ENCODE data around the gene EPHB1.
"Not testable (repeated sequence)": the region's sequence is repeated elsewhere in the genome, so short reads cannot be mapped to it uniquely, and the experiment has no call there.

The EPHB1 gene

DNA sequence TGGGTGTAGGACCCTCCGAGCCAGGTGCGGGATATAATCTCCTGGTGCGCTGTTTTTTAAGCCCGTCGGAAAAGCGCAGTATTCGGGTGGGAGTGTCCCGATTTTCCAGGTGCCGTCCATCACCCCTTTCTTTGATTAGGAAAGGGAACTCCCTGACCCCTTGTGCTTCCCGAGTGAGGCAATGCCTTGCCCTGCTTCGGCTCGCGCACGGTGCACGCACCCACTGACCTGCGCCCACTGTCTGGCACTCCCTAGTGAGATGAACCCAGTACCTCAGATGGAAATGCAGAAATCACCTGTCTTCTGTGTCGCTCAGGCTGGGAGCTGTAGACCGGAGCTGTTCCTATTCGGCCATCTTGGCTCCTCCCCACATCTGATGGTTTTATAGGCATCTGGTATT is 210.6 kb downstream of the EPHB1 start:
- DNase-seq (ENCODE audit: low spot score), result not testable (repeated sequence)

GRCh38 chr3:135007607-135008006 is 212.5 kb downstream of the EPHB1 start:
- no peak for DNase-seq (ENCODE audit: low spot score)

DNA sequence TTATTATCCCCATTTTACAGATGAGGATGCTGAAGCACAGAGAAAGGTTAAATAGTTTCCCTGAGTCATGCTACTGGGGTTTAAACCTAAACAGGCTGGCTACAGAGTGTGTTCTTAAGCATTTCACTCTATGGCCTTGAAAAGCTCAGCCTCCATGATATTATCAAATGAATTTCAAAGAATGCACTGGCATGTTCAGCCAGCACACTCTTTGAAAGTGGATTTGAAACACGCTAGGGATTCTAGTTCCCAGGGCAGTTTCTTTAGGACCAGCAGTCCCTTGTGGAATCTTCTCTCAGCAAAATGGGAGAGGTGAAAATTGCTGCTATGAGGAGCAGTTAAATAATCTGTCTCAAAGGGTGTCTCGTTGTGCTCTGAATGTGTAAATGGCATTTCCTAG is 213.3 kb downstream of the EPHB1 start:
- no peak for DNase-seq (ENCODE audit: low spot score)

DNA sequence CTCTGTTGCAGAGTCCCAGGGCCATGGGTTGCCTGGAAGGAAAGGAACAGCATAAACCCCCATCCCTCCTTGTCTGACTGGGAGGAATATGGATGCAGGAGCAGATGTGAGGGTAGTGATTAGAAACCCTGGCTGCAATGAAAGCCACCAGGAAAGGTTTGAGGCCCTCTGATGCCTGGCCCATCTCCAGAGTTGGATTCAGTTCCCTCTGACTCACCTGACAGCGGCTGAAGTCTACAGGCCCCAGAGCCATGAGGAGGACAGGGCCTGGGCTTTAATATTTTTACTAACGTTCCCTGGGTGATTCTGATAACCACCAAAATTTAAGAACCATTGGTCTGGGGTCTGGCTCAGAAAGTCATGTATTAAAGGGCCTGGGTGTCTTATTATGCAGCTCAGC is 214.0 kb downstream of the EPHB1 start:
- no peak for DNase-seq (ENCODE audit: low spot score)

- DNase-seq (ENCODE audit: low spot score), result no peak
Observed at GRCh38 chr3:135012101-135012500, 217.0 kb downstream of the EPHB1 start.

DNA sequence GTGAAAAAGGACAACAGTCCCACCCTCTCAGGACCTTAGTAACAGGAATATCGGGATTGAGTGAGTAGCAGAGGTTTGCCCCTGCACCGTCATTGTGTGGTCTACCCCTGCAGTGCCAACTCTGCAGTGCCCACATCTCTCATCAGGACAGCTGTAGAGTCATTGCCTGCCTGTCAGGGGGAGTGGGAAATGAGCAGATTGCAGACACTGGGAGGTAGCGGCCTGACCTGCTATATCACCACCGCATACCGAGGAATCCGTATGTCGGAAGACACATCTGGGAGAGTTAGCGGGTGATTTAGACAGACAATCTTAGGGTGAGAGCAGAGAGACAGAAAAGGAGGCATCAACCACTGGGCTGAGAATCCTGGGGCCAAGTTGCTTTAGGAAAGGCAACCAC is 218.1 kb downstream of the EPHB1 start:
- DNase-seq (ENCODE audit: low spot score), result no peak

GRCh38 chr3:135014566-135014965 is 219.5 kb downstream of the EPHB1 start:
- no peak for DNase-seq (ENCODE audit: low spot score)

- no peak for DNase-seq (ENCODE audit: low spot score)
Observed at GRCh38 chr3:135017003-135017893, 222.2 kb downstream of the EPHB1 start.

DNA sequence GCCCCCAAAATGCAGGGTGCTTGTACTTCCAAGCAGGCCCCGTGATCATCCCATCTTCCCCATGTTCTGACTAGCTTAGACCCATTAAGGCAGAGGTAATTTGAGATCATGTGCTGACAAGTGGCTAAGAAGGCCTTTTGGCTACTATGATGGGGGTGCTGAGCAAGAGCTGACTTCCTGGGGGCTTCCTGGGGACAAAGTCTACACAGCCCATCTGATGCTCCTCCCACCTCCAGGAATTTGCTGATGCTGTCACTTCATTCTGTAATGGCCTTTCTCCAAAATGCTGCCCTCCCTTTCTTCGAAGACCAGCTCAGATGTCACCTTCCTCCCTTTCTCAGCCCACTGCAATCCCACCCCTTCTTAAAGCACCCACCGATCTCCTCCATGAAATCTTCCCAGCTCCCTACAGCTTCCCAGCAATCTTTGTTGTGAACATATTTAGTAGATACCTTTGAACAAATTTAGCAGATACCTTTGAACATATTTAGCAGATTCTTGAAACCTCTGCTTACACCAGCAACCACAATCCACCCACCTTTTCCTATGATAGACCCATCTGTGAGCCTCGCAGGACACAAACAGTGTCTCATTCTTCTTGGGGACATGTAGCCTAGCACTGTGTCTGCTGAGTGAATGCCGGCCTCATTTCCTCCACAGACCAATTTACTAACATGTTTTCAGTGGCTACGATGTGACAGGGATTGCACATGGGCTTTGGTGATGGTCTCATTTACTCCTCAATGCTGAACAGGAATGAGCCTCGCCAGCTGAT is 223.3 kb downstream of the EPHB1 start:
- DNase-seq (ENCODE audit: low spot score), result no peak

- no peak for DNase-seq (ENCODE audit: low spot score)
Observed at GRCh38 chr3:135020181-135020580, 225.1 kb downstream of the EPHB1 start.

DNA sequence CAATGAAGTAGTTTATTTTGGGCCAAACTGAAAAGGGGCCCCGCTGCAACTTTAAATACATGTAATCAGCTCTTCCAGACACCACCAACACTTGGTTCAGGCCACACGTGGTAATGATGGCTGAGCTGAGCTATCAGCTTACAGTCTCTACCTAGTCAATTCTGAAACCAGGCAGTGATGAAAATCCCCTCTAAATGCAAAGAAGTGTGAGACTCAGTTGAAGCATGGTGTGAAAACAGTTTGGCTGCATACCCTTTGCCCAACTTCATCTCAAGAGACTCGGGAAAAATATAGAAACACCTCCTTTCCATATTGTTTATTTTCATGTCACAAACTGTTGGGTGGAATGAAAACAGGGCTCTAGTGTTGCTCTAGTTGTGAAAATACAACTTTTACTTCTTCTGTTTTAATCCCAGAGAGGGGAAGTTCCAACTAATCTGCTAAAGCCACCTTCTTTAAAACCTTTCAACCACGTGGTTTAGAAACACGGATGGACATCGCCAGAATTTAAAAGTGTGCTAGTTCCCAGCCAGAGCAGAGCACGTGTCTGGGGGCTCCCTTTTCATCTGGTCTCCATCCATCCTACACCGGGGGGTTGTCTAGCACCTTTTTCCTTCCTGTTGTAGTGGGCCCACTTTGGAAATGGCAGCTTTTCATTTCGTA is 229.1 kb downstream of the EPHB1 start:
- no peak for DNase-seq (ENCODE audit: low spot score)

GRCh38 chr3:135030768-135031615 is 235.9 kb downstream of the EPHB1 start:
- not testable (repeated sequence) for DNase-seq (ENCODE audit: low spot score)

DNA sequence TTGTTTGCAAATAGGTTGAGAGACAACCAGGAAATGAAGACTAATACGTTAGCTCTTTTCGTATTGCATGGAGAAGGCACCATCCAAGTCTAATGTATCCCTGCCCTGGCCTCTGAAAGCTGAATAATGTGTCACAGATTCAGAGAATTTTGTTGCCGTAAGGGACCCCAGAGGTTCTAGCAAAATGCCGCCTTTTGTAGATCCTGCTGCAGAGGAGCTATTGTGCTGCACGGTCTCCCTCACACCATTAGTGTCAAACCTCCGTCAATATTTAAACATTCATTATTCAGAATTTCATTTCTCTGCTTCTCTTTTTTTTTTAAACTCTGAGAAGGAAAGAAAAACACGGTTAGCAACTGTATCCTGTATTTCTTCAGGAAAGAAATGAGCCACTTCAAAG is 238.7 kb downstream of the EPHB1 start:
- no peak for DNase-seq (ENCODE audit: low spot score)

- DNase-seq (ENCODE audit: low spot score), result no peak
Observed at GRCh38 chr3:135034291-135034768, 239.3 kb downstream of the EPHB1 start.

DNA sequence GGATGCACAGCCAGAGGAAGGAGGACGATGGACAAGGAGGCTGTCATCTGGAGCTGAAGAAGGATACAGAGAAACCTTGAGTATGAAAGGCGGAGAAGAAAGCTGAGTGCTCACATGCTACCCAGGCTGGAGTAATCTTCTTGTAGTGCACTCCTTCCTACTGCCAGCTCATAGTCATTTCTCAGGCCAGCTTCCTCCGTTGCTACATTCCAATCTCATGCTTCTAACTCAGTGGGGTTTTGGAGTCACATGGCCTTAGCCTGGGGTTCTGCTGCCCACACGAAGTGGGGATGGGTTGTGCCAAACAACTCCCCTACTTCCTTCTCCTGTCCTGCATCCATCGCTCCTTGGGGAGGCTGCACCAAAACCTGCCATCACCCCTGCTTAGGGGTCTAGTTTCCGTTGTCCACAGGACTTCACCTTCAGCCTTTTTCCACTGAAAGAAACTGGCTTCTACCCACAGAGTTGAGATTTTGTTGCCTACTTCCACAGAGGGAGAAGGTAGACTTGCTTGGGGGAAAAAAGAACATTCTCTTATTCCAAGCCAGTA is 239.9 kb downstream of the EPHB1 start:
- no peak for DNase-seq (ENCODE audit: low spot score)

DNA sequence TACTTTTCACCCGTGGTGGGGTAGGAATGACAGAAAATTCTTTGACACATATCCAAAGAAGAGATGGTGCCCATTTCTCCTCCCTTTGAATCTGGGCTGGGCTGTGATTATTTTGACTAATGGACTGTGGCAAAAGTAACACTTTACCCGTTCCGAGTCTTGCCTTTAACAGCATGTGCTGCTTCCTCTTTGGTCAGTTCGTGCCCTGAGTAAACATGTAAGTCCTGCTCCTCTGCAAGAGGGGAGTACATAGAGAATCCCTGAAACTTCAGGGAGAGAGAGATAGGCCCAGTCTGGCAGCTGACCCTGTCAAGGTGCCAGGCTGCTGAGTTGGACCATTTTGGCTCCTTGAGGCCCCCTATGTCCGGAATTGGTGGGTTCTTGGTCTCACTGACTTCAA is 243.1 kb downstream of the EPHB1 start:
- DNase-seq (ENCODE audit: low spot score), result no peak

DNA sequence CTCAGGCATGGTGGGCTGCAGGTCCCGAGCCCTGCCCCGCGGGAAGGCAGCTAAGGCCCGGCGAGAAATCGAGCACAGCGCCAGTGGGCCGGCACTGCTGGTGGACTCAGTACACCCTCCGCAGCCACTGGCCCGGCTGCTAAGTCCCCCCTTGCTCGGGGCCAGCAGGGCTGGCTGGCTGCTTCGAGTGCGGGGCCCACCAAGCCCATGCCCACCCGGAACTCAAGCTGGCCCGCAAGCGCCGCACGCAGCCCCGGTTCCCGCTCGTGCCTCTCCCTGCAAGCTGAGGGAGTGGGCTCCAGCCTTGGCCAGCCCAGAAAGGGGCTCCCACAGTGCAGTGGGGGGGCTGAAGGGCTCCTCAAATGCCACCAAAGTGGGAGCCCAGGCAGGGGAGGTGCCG is 244.5 kb downstream of the EPHB1 start:
- not testable (repeated sequence) for DNase-seq (ENCODE audit: low spot score)

DNA sequence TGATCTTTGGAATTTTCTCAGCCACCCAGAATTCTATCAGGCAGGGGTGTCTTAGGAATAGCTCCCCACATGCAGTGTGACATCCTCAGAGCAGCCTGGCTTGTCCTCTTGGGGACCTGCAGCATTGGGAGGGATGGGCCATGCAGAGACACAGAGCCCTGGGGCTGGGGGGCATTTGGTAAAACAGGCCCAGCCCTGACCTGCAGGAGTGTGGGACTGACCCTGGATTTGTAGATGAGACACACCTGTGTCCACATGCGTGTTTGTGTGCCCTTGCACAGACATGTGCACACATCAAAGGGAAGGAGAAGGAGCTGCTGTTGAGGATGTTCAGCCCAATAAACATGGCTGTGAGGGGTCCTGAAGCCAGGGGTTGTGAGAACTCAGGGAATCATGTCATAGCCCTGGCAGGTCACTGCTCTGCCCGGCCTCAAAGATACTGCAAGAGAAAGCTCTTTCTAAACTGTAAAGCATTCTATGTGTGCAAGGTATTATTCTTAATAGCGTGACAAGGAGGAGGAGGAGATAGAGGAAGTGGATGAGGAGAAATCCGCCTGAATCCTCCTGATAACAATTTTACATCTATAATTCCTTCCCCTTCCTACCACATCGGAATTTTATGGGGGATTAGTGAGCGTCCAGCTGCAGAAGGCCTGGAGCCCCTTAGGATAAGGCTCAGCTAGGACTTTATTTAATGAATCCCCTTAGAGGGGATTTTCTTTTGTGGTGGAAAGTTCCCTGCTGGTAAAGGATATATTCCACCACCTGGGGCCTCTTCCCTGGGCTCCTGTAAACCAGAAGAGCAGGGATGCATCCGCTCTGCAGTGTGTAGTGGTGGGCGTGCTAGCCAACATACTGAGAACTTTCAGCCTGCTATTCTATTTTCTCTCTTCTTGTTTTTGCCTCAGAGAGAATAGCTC is 245.5 kb downstream of the EPHB1 start:
- DNase-seq (ENCODE audit: low spot score), result no peak

DNA sequence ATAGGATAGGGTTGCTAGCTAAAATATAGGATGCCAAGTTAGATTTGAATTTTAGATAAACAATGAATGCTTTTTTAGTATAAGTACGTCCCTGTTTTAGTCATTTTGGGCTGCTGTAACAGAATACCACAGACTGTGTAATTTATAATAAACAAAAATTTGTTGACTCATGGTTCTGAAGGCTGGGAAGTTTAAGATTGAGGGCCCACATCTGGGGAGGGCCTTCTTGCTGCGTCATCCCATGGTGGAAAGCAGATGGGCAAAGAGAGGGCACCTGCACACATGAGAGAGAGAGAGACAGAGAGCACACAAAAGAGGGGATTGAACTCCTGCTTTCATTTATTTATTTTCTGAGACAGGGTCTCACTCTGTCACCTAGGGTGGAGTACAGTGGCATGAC is 246.5 kb downstream of the EPHB1 start:
- no peak for DNase-seq (ENCODE audit: low spot score)

DNA sequence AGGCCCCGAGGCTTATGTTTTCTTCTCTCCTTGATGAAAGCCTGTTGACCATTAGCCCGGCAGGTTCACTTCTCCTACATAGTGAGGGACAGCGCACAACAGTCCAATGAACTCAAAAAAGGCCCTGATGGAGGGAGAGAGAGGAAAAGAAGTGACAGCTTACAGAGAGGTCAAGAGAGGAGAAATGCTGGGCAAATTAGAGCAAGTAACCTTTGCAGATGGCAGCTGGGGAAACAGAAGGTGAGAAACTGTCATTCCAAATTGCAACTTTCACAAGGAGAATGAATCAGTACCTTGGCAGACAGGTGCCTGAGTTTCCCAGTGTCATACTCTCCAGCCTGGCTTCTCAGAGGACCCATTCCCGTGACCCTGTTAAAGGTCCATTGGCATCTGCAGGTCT is 252.0 kb downstream of the EPHB1 start:
- DNase-seq (ENCODE audit: low spot score), result no peak

All from HuH-7 (cell line).